ENCODE results near the gene IGSF21. TPM values are rescaled to one million over a fixed set of nuclear protein-coding genes. Genes with fewer than 3 reads are reported as not detected.

Gene IGSF21
- total RNA-seq, 4 donors from 2014 or later: 4.7 to 10.2 (median 5.9) TPM

GRCh38 chr1:18147672-18148071 is 40.1 kb downstream of the IGSF21 start:
- 76 to 81% methylated on average over 4 of the region's 4 CpGs for WGBS, 2 donors
- no peak for DNase-seq (ENCODE audit: low spot score in 2 of 2)
- no peaks in the 10 kb centered on the region for H3K4me1 ChIP-seq
- H3K9me3 ChIP-seq: no peaks in the 10 kb centered on the region
- no peak for TF ChIP-seq CTCF (IDR thresholded peaks at IDR 0.05)
- TF ChIP-seq POLR2A (IDR thresholded peaks at IDR 0.05): no peak
- TF ChIP-seq EP300 (IDR thresholded peaks at IDR 0.05): no peak
- H3K27ac ChIP-seq: no peak overlapping the region
- peaks cover 0 to 15% of the 10 kb centered on the region in 2 donors for H3K27me3 ChIP-seq
- no peaks in the 10 kb centered on the region for H3K36me3 ChIP-seq
- no peak overlapping the region for H3K4me3 ChIP-seq

GRCh38 chr1:18148461-18148860 is 40.9 kb downstream of the IGSF21 start:
- 76 to 82% methylated on average over 5 of the region's 5 CpGs for WGBS, 2 donors
- DNase-seq (ENCODE audit: low spot score in 2 of 2): no peak
- no peak for TF ChIP-seq CTCF (IDR thresholded peaks at IDR 0.05)
- TF ChIP-seq EP300 (IDR thresholded peaks at IDR 0.05): no peak
- TF ChIP-seq POLR2A (IDR thresholded peaks at IDR 0.05): no peak

GRCh38 chr1:18149027-18149641 is 41.5 kb downstream of the IGSF21 start:
- WGBS, 2 donors: 53% methylated on average over 15 to 19 of the region's 19 CpGs
- TF ChIP-seq EP300 (IDR thresholded peaks at IDR 0.05) (no peak), CTCF (IDR thresholded peaks at IDR 0.05) (no peak), POLR2A (IDR thresholded peaks at IDR 0.05) (no peak)
- no peaks in the 10 kb centered on the region for H3K9me3 ChIP-seq
- DNase-seq (ENCODE audit: low spot score in 2 of 2): no peak
- H3K4me3 ChIP-seq: no peak overlapping the region
- no peaks in the 10 kb centered on the region for H3K4me1 ChIP-seq
- H3K36me3 ChIP-seq: no peaks in the 10 kb centered on the region
- H3K27me3 ChIP-seq: peaks cover 0 to 12% of the 10 kb centered on the region in 2 donors
- H3K27ac ChIP-seq: no peak overlapping the region

More at GRCh38 chr1:18148461-18148860, 40.9 kb downstream of the IGSF21 start:
- Histone ChIP-seq H3K4me1 (no peaks in the 10 kb centered on the region), H3K4me3 (no peak overlapping the region), H3K27me3 (peaks cover 0 to 15% of the 10 kb centered on the region in 2 donors), H3K36me3 (no peaks in the 10 kb centered on the region), H3K9me3 (no peaks in the 10 kb centered on the region), H3K27ac (no peak overlapping the region)

GRCh38 chr1:18151436-18152122 is 44.0 kb downstream of the IGSF21 start:
- H3K27me3 ChIP-seq: no peaks in the 10 kb centered on the region
- DNase-seq (ENCODE audit: low spot score in 2 of 2): no peak
- no peak overlapping the region for H3K4me3 ChIP-seq
- no peaks in the 10 kb centered on the region for H3K9me3 ChIP-seq
- TF ChIP-seq EP300 (IDR thresholded peaks at IDR 0.05): no peak
- no peak overlapping the region for H3K27ac ChIP-seq
- H3K36me3 ChIP-seq: no peaks in the 10 kb centered on the region
- 59 to 64% methylated on average over 8 of the region's 8 CpGs for WGBS, 2 donors
- no peaks in the 10 kb centered on the region for H3K4me1 ChIP-seq

- 50 to 55% methylated on average over 3 of the region's 3 CpGs for WGBS, 2 donors
- Histone ChIP-seq H3K9me3 (no peaks in the 10 kb centered on the region), H3K27me3 (no peaks in the 10 kb centered on the region), H3K4me1 (no peaks in the 10 kb centered on the region), H3K36me3 (no peaks in the 10 kb centered on the region), H3K4me3 (no peak overlapping the region), H3K27ac (no peak overlapping the region)
- DNase-seq (ENCODE audit: low spot score in 2 of 2): no peak
- TF ChIP-seq CTCF (IDR thresholded peaks at IDR 0.05): no peak
- TF ChIP-seq POLR2A (IDR thresholded peaks at IDR 0.05): no peak
- no peak for TF ChIP-seq EP300 (IDR thresholded peaks at IDR 0.05)
These were observed 47.0 kb downstream of the IGSF21 start for GRCh38 chr1:18154430-18155194.

Data from tibial nerve (tissue), 4 donors.